Activated gamma-delta T cell (primary cell): ENCODE results near the gene OR2L2.
"Not testable (repeated sequence)": the region's sequence is repeated elsewhere in the genome, so short reads cannot be mapped to it uniquely, and the experiment has no call there.

Source experiments
- DNase-seq: peaks from one replicate; lab custom pipeline; 2025; lab: John Stamatoyannopoulos, UW
- total RNA-seq, 2 donors: gene quantifications; one replicate each; lab custom pipeline; 2026; lab: John Stamatoyannopoulos, UW

The OR2L2 gene
- total RNA-seq, result 0 to 0.31 reads per million in 2 donors

- DNase-seq, result no peak
These were observed at the start of gene OR2L2 for GRCh38 chr1:248029770-248030169. Gene OR2L2, plus strand, starts transcription at chr1:248030070. Its CDS starts 8,198 bp downstream, at chr1:248038268.

- DNase-seq, result no peak
These were observed 36.9 kb upstream of the OR2L2 start for GRCh38 chr1:247992986-247993385.

GRCh38 chr1:247998811-247999210 lies 31.1 kb upstream of the OR2L2 start:
- DNase-seq, result no peak

GRCh38 chr1:248000169-248000568 lies 29.7 kb upstream of the OR2L2 start:
- no peak for DNase-seq

- DNase-seq, result no peak
These were observed 22.1 kb upstream of the OR2L2 start for GRCh38 chr1:248007778-248008177.

DNA sequence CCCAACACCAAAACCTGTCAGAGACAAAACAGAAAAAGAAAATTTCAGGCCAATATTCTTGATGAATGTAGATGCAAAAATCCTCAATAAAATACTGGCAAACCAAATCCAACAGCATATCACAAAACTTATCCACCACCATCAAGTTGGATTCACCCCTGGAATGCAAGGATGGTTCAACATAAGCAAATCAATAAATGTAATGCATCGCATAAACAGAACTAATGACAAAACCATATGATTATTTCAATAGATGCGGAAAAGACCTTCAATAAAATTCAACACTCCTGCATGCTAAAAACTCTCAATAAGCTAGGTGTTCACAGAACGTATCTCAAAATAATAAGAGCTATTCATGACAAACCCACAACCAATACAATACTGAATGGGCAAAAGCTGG lies 20.2 kb upstream of the OR2L2 start:
- DNase-seq, result no peak

- DNase-seq, result no peak
These were observed 16.6 kb upstream of the OR2L2 start, which contains the start of gene OR2L5 for GRCh38 chr1:248013229-248013710. Gene OR2L5, plus strand, starts transcription at chr1:248013660. Its CDS starts 8,288 bp downstream, at chr1:248021948.

DNA sequence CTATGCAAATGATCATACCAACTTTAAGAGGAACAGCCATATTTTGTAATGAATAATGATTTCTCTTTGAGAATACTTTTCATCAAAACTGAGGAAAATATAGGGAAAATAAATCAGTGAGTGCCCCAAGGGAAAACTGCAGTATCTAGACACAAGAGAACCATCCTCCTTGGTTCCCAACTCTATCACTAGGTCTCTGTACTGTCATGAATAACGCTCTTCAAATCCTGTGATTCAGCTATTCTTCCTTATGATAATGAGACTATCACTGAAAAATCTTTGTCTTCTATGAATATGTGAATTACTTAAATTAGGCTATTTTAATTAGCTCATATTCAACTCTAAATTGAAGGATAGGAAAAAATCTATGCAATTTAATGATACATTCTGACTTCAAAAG lies 14.1 kb upstream of the OR2L2 start:
- DNase-seq, result no peak

- DNase-seq, result no peak
These were observed 15.3 kb downstream of the OR2L2 start for GRCh38 chr1:248045209-248045608.

- no peak for DNase-seq
These were observed 16.7 kb downstream of the OR2L2 start, which contains the start of gene OR2L3 for GRCh38 chr1:248046536-248046935. Gene OR2L3, plus strand, starts transcription at chr1:248046836. Its CDS starts 13,846 bp downstream, at chr1:248060682.

DNA sequence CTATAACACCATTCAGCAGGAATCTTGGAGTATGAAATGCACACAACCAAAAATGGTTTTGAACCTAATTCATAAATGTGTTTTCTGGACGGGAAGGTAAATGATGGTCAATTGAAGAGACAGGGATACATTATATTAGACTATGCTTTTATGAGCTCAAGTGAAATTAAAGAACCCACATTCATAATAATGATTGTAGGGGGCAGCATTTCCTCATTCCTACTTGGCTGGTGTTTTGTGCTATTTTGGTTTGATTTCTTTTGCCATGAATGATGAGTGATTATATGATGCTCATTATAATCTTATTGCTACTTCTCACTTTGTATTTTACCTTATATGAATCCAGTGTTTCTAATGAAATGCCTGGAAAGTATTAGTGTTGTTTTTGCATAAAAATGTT lies 17.1 kb downstream of the OR2L2 start:
- DNase-seq, result no peak

- DNase-seq, result no peak
These were observed 24.8 kb downstream of the OR2L2 start for GRCh38 chr1:248054671-248055070.

DNA sequence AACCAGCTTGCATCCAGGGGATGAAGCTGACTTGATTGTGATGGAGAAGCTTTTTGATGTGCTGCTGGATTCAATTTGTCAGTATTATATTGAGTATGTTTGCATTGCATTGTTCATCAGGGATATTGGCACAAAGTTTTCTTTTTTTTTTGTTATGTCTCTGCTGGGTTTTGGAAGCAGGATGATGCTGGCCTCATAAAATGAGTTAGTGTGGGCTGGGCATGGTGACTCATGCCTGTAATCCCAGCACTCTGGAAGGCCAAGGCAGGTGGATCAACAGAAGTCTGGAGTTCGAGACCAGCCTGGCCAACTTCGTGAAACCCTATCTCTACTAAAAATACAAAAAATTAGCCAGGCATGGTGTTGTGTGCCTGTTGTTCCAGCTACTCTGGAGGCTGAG lies 25.4 kb downstream of the OR2L2 start:
- DNase-seq, result no peak

DNA sequence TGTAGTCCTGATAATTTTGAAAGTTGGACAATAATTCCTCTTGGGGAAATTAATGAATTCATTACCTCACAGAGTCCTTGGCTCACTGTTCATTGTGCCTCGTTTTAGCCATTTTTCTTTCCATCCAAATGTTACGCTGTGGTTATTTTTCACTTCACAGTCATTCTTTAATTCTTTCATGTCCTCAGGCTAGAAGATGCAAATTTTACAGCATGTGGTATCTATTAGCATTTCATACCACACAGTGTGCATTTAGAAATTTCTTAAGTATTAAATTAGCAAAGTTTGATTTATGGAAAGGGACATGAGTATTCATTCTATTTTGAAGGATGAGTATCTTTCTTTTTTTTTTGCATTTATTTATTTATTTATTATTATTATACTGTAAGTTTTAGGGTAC lies 35.2 kb downstream of the OR2L2 start:
- no peak for DNase-seq

GRCh38 chr1:248065604-248066003 lies 35.7 kb downstream of the OR2L2 start:
- DNase-seq, result no peak

GRCh38 chr1:248083864-248084263 lies 54.0 kb downstream of the OR2L2 start:
- DNase-seq, result not testable (repeated sequence)
